Femur (tissue), 1 donor: ENCODE results near the gene NTN5.
"Not testable (repeated sequence)": the region's sequence is repeated elsewhere in the genome, so short reads cannot be mapped to it uniquely, and the experiment has no call there.

Experiments
- DNase-seq: peaks from one replicate; pipeline ENCODE4 v3.0.0-alpha.2; 2017

Gene NTN5

DNA sequence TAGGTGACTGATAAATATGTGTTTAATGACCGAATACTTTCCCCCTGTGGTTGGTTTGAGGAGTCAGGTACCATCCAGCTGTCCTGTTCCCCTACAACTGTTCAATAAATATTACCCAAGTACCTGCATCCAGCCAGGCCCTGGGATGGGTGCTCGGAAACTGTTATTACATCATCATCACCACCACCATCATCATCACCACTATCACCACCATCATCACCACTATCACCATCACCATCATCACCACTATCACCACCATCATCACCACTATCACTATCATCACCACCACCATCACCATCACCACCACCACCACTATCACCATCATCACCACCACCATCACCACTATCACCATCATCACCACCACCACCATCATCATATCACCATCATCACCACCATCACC lies 4.1 kb downstream of the NTN5 start:
- no peak for DNase-seq

DNA sequence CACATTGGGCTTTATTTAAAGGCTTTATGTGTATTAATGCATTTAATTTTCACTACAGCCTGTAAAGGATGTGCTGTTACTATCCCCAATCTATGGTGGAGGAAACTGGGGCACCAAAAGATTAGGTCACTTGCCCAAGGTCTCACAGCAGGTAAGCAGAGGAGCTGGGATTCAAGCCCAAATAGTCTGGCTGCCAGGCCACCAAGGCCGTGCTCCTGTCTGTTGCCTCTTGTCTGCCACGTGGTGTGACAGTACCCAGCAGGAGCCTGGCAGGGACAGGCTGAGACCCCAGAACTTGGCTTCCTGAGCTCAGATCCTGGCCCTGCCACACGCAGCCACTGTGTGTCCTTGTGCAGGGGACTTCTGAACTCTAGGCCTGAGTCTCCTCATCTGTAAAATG lies 4.5 kb downstream of the NTN5 start:
- DNase-seq = no peak

DNA sequence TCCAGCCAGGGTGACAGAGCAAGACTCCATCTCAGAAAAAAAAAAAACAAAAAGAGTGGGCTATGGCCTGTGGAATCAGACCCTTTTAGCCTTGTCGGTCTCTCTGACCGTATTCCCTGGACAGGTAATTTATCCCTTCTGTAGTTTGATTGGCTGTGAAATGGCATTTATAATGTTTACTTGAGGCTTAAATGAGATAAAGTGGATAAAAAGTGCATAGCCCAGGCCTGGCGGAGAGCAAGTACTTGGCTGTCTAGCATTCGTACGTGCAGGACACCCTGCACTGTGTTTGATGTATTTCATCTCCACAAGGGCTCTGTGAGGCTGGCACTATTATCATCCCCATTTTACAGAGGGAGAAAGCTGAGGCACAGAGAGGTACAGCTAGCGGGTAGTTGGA lies 7.0 kb downstream of the NTN5 start:
- no peak for DNase-seq

DNA sequence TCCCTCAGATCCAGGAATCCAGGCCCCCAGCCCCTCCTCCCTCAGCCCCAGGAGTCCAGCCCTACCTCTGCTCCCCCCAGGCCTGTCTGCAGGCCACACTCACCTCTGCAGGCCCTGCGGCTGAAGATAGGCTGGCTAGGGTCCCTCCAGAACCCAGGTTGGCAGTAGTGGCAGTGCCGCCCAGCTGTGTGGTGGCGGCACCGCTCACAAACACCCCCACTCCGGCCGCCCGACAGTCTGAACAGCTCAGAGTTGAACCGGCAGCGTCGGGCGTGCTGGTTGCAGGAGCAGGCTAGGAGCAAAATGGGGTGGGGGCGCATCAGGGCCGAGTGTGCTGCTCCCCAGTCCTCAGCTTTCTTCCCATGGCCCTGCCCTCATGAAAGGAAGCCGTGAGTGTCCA lies 8.3 kb downstream of the NTN5 start:
- no peak for DNase-seq

DNA sequence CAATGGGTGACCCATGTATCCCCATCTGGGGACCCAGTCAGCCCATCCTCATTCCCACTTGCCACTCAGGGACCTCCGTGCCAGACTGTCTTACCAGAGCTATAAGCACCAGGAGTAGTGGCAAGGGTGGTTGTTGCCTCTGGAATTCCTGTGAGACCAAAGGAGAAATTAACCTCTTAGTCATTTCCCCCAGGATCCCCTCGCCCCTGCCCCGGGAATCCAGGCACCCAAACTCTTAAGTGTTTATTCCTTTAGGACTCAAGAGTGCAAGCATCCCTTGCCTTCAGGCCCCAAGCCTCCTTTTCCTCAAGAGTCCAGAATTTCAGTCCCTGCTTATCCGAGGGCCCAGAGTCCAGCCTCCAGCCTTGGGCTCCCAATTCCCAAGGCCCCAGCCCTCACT lies 9.2 kb downstream of the NTN5 start:
- DNase-seq = no peak

DNA sequence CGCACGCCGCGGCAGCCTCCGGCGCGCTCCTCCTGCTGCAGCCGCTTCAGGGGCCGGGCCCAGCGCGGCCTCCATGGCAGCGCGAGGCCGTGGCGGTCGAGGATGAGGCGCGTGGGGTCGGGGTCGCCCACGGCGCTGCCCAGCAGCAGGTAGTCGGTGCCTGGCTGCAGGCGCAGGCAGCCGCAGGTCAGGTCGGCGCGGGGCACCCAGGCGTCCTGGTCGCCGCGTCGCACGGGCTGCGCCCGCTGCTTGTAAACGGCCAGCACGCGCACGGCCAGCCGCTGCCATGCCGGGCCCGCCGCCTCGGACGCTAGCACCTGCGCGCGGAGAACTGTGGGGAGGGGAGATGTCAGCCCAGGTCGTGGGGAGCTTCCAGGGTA lies 11.1 kb downstream of the NTN5 start:
- DNase-seq = no peak

DNA sequence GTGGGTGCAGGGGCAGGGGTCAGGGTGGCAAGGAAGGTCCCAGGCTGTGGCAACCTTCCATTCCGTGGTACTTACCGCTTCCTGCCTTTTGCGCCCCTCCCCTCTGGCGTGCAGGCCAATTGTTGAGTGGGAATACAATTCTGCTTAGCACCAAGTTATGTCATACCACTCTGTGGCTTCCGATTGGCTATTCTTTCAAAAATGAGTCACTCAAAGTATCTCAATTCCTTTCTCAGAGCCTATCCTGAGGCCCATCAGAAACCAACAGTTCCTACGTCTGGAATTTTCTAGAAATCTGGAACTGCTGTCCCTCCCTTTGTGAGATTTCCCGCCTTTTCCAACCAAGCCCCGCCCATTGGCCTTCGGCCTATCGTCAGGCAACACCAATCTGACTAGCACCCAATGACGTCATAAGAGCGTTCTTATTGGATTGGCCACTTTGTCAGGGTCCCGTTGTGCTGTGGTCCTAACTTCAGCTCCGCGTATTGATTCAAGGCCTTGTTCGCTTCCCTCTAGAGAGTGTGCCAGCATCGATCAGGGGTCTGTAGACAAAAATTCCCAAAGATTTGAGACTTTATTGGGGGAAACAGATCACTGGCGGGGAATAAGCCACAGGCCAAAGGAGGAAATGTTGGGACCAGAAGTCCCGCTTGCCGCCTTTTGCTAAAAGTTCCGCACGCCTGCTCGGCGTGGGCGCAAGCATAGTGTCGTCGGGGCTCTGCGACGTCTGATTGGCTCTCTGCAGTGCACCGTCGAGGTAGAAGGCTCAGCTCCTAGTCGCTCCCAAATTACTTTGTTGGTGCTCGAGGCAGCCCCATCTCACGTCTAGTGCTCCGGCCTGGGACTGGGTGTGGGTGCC lies 11.7 kb downstream of the NTN5 start:
- DNase-seq = peak; percentile 88

DNA sequence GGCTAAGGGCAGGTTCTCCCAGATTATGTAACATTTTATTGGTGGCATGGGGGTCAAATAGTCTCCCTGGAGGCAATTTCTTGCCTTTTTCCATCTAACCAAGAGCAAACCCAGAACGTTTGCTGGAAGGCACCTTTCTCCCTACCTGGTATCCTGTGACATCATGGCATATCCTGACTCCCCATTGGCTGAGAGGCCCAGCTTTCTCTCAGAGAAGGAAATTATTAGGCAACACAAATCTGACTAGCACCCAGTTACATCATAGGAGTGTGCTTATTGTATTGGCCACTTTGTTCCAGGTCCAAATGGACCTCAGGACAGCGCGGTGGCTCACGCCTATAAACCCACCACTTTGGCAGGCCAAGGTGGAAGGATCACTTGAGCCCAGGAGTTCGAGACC lies 13.0 kb downstream of the NTN5 start:
- DNase-seq = no peak

DNA sequence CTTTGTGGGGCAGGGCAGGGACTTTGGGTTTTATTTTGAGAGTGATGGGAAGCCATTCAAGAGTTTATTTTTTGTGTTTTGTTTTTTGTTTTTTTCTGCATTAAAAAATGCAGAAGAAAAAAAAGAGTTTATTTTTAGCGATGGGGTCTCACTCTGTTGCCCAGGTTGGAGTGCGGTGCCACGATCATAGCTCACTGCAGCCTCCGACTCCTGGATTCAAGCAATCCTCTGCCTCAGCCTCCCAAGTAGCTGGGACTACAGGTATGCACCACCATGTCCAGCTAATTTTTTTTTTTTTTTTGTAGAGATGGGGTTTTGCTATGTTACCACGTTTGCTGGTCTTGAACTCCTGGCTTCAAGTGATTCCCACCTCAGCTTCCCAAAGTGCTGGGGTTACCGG lies 14.3 kb downstream of the NTN5 start:
- no peak for DNase-seq

DNA sequence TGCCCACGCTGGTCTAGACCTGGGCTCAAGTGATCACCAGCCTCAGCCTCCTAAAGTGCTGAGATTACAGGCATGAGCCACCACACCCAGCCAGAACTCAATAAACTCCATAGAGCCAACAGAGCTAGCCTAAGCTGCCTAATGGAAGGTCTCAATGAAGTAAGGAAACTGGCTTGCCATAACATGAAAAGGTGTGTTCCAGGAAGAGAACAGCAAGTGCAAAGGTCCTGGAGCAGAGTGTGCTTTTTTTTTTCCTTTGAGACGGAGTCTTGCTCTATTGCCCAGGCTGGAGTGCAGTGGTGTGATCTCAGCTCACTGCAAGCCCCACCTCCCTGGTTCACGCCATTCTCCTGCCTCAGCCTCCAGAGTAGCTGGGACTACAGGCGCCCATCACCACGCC lies 15.0 kb downstream of the NTN5 start:
- not testable (repeated sequence) for DNase-seq

DNA sequence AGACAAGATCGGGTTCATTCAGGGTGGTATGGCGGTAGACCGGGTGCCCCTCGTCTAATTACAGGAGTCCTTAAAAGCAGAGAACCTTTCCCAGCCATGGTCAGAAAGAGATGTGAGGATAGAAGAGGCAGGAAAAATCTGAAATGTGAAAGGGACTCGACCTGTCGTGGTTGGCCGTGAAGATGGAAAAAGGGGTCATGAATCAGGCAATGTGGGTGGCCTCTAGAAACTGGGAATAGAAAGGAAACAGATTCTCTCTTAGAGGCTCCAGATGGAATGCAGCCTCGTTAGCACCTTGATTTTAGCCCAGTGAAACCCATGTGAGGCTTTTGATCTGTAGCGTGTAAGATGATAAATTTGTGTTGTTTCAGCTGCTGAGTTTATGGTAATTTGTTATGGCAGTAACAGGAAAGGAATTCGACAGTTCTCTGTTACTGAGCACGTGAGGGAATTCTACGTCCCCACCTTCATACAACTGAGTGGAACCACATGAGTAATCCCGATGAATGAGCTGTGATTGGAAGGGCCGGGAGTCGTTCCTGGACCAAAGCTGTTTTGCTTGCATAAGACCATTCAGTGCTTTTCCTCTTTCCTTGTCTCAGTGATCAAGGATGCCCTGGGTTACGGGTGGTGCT lies 15.9 kb downstream of the NTN5 start:
- no peak for DNase-seq

DNA sequence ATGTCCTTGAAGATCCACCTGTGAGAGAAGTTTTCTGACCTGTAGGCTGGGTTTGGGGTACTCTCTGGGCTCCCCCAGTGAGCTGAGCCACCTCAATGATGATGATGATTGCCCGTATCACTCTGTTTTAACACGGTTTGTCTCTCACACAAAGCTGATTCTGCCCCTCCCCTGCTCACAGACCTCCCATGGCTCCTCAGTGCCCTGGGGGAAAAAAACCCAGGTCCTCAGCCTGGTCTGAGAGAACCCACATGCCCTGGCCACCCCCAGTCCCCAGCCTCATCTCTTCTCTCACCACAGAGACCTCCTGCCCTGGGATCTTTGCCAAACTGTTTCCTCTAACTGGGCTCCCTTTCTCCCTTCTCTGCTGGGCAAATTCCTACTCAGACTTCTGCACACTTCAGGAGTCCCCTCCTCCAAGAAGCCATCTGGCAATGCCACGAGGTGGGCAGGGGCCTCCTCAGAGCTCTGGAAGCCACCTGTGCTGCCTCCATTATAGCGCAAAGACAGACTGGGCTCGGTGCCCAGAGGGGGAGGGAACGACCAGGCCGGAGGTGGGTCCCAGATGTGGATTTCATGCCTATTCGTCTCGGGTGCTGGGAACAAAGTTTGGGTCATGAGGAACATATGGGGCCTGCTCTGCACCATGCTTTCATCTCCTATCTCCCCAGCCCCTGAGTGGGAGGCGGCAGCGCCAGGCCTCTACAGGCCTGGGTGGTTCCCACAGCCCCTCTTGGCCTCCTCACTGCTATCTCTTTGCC lies 18.3 kb downstream of the NTN5 start:
- peak; percentile 65 for DNase-seq

DNA sequence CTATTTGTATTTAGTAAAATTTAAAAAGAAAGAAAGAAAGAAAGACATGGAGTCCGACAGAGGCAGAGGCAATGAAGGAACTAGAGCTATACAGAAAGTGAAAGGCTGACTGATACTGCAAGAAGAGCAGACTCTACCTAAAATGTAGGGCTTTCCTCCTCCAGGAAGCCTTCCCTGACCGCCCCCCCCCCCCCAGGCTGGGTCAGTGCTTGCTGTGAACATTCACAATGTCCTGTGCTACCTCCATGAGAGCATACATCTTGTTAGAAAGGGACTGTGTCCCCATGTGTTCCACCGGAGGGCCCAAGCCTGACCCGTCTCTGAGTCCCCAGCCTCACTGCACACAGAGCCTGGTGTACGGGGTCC lies 21.2 kb downstream of the NTN5 start:
- DNase-seq = no peak

DNA sequence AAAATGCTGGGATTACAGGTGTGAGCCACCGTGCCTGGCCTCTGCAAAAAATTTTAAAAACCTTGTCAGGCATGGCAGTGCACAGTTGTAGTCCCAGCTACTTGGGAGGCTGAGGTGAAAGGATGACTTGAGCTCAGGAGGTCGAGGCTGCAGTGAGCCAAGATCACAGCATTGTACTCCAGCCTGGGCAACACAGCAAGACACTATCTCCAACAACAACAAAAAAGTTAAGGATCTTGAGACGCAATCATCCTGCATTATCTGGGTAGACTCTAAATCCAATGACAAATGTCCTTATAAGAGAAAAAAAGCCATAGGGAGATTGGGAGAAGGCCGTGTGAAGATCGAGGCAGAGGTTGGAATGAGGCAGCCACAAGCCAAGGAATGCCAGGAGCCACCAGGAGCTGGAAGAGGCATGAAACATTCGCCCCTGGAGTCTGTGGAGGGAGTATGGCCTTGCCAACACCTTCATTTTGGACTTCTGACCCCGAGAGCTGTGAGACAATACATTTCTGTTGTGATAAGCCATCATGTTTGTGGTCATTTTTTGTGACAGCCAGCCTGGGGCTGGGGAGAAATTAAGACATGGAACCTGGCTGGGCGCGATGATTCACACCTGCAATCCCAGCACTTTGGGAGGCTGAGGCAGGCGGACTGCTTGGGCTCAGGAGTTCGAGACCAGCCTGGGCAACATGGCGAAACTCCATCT lies 21.7 kb downstream of the NTN5 start:
- DNase-seq = no peak

DNA sequence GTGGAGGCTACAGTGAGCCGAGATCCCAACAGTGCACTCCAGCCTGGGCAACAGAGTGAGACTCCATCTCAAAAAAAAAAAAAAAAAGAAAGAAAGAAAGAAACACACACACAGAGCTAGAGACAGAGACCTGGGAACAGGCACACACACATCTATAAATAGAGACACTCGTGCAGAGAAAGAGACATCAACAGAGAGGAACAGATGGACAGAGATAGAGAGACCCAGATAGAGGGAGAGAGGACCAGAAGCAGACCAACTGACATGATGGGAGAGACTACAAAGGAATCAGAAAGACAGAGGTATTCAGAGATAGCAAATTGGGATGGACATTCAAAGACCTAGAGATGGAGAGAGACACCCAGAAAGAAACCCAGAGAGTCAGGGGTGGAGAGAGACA lies 24.7 kb downstream of the NTN5 start:
- no peak for DNase-seq

DNA sequence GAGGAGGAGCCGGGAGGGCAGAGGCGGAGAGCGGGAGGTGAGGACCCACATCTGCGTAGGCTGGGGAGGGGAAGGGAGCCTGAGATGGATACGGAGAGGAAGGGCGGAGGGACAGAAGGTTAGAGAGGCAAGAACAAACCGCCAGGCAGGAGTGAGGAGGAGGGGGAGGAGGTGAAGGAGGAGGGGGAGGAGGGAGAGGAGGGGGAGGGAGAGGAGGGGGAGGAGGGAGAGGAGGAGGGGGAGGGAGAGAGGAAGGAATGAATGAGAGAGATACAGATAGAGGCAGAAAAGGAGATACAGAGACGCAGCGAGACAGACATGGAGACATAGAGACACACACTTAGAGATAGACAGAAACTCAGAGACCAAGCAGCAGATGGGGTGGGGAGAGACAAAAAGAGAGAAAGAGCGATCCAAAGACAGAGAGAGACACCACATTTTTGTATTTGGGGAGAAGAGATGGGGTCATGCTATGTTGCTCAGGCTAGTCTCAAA lies 26.0 kb downstream of the NTN5 start:
- no peak for DNase-seq

DNA sequence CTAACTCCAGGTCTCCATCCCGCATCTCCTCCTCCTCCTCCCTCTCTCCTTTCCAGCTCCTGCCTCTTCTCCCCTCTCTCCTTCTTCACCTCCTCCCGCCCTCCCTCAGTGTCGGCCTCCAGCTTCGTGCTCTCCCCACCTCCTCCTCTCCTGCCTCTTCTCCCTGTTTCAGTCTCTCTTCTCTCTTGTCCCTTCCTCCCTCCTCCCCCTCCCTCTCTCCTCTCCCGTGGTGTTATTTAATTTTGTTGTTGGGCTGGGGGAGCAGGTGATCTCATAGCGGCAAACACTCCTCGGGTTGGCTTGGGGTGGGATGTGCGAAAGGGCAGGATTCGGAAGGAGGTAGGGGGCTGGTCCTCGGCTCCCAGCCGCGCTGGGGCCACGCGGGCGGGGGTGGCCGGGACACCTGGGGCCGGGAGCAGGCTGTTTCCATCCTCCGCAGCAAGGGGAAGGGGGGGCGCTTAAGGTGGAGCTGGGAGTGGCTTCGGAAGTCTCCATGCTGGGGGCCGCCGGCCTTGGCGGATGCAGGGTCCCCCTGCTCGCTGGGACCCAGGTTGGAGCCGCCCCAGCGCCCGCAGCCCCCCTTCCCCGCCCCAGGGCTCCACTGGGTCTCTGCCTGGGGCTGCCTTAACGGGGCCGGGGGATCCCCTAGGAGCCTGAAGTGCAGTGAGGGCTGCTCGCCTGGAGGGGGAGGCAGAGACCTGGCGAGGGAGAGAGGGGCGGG lies 26.7 kb downstream of the NTN5 start, which contains the start of gene CA11:
Gene CA11, minus strand, starts transcription at position 187 of the 721 bp plus-strand sequence. CDS start 555 bp downstream, outside the sequence.
- peak; percentile 95 for DNase-seq

DNA sequence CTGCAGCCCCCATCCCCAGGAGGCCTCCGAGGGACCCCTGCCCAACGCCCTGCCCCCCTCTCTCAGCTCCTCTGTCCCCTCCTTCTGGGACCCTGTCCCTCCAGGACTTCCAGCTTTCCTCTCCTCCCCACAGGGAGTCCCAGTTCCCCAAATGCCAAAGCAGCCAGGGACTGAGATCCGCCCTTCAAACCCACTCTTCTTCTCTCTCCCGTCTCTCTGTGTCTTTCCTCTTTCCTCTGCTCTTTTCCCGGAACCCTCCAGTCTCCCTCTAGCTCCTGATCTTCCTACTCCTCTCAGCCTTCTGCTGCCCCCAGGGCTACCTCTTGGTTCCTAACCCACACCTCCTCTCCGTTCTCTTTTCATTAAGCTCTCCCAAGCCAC lies 27.2 kb downstream of the NTN5 start:
- no peak for DNase-seq

DNA sequence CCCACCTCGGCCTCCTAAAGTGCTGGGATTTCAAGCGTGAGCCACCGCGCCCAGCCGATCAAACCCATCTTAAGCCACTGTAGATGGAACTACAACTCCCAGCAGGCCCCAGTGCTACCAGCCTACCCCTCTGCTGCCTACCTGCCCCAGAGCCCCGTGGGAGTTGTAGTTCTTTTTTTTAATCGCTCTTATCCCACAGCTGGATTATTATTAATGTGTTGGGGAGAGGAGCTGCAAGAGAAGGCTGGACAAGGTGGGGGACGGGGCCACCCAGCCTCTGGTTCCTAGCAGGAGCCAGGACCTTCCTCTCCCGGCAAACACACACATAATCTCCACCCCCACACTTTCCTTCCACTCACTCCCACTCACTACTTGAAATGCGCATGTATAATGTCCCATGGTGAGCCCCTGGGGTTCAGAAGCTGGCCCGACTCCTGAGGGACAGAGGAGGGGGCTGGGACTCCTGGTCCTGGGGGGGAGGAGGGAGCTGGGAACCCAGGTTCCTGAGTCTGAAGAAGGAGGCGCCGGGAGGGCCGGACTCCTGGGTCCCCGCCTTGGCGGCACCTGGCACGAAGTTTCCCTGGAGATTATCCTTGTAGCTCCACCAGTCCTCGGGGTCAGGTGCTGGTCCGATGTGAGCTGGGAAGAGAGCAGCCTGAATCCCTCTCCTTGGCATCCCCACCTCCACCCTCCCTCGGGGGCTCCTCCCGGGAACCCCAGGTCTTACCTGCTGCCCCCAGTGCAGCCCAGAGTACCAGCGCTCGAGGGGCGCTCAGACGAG lies 27.8 kb downstream of the NTN5 start:
- peak; percentile 86 for DNase-seq

DNA sequence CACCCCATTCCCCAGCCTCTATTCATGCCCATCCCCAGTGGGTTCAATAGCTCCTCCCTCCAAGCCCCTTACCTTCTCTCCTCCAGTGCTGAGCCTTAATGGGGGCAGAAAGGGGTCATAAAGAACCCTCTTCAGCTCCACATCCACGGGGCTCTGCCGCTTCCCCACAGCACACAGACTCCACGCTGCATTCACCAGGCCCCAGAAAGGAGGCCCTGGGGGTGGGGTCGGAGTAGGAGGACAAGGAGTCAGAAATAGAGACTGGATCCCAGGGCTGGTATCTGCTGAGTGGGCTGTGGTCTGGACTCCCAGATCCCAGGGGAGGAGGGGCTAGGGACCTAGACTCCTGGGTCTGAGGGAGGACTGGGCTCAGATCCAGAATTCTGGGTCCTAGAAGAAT lies 28.5 kb downstream of the NTN5 start:
- DNase-seq = no peak

DNA sequence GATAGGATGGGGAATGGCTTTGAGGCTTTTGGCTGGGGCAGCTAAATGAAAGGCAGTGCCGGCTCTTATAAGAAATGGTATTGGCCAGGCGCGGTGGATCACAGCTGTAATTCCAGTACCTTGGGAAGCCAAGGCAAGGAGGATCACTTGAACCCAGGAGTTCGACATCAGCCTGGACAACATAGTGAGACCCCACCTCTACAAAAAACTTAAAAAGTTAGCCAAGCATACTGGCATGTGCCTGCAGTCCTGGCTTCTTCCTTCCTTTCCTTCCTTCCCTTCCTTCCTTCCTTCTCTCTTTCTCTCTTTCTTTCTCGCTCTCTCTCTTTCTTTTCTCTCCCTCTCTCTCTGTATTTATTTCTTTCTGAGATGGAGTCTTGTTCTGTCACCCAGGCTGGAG lies 30.0 kb downstream of the NTN5 start:
- no peak for DNase-seq

DNA sequence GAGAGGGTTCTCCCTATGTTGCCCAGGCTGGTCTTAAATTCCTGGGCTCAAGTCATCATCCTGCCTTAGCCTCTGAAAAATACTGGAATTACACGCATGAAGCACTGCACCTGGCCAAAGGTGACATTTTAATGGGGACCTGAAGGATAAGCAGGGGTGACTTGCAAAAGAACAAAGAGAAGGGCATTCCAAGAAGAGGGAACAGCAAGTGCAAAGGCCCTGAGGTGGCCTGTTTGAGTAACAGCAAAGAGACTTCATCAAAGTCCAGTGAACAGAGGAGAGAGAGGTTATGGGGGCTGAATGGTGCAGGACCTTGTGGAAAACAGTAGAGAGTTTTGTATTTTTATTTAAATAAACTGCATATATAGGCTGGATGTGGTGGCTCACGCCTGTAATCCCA lies 31.0 kb downstream of the NTN5 start:
- no peak for DNase-seq
